A549 (cell line): ENCODE data around the gene MAN2C1. TPM values are rescaled to one million over a fixed set of nuclear protein-coding genes. Genes with fewer than 3 reads are reported as not detected.

Source experiments
- ATAC-seq, 2 experiments: fragments of 200-7000 bp in 1 of 2; fragments of >200 bp in 1 of 2; cut with Nextera tagmentation in 1 of 2; cut with Tn5 transposase in 1 of 2; 3 replicates each; pipeline versions ENCODE4 v1.8.0 to v1.9.1; 2018 to 2020; ENCODE audit warnings: mild to moderate bottlenecking in 1 of 2, moderate library complexity in 1 of 2
- CTCF ChIA-PET: fragments of 300-600 bp; sonication (Branson Sonifier 250); formaldehyde crosslinking; extraction: SDS; loops from one replicate; lab custom pipeline; 2021; ENCODE audit warnings: antibody characterized with exemption, inconsistent platforms; lab: Yijun Ruan, JAX
- POLR2A ChIA-PET: fragments of 350-600 bp; formaldehyde crosslinking; extraction: SDS; loops from one replicate; lab custom pipeline; 2021; ENCODE audit warnings: antibody characterized with exemption, inconsistent platforms; lab: Yijun Ruan, JAX
- DNase-seq, 2 experiments: peaks; one replicate each; pipeline versions ENCODE4 v3.0.0 to v3.0.0-alpha.2; 2011 to 2016; ENCODE audit warnings: low read depth in 1 of 2, low spot score in 1 of 2
- FAIRE-seq: peaks from 2 replicates; lab custom pipeline; 2011; peaks lifted over from hg19 to GRCh38; lab: Jason Lieb, UNC
- H3K27ac ChIP-seq, 2 experiments: fragments of >200 bp; sonication (Bioruptor Twin); formaldehyde crosslinking; 3 replicates each; pipeline ENCODE4 v1.5.1; 2016 to 2017
- H3K4me1 ChIP-seq: fragments of >200 bp; sonication (Bioruptor Twin); formaldehyde crosslinking; 3 replicates; pipeline ENCODE4 v1.6.1; 2016
- H3K4me2 ChIP-seq: fragments of >200 bp; sonication (Bioruptor Twin); formaldehyde crosslinking; 3 replicates; pipeline ENCODE4 v1.6.1; 2016
- H3K4me3 ChIP-seq: fragments of >200 bp; sonication (Bioruptor Twin); formaldehyde crosslinking; 3 replicates; pipeline ENCODE4 v1.5.1; 2016
- H3K9me3 ChIP-seq: fragments of >200 bp; sonication (Bioruptor Twin); formaldehyde crosslinking; 3 replicates; pipeline ENCODE4 v1.6.1; 2016
- CBX2 ChIP-seq: fragments of 200-600 bp; sonication (generic); IDR thresholded peaks from 2 replicates; pipeline ENCODE4 v1.6.1; 2016; ENCODE audit warnings: low read depth, mild to moderate bottlenecking, borderline replicate concordance
- CBX8 ChIP-seq: fragments of 200-600 bp; sonication (generic); IDR thresholded peaks from 2 replicates; pipeline ENCODE4 v1.6.1; 2016
- CHD2 ChIP-seq: fragments of 150-350 bp; IDR thresholded peaks from 2 replicates; pipeline ENCODE4 v1.6.1; 2014; ENCODE audit warnings: low read length; ENCODE audit not compliant: partially characterized antibody
- CHD4 ChIP-seq: fragments of 200-600 bp; sonication (generic); IDR thresholded peaks from 2 replicates; pipeline ENCODE4 v1.6.1; 2016; ENCODE audit warnings: antibody characterized with exemption, mild to moderate bottlenecking, borderline replicate concordance
- EHF ChIP-seq: fragments of 250-450 bp; sonication (Bioruptor Pico); IDR thresholded peaks from 2 replicates; pipeline ENCODE4 v1.5.0; 2020; ENCODE audit warnings: mild to moderate bottlenecking
- EHMT2 ChIP-seq: fragments of 200-600 bp; sonication (generic); IDR thresholded peaks from 2 replicates; pipeline ENCODE4 v1.6.1; 2016; ENCODE audit warnings: antibody characterized with exemption, low read depth, mild to moderate bottlenecking, moderate library complexity
- FOSB ChIP-seq: fragments of 250-450 bp; sonication (Bioruptor Pico); IDR thresholded peaks from 2 replicates; pipeline ENCODE4 v1.5.0; 2020; ENCODE audit warnings: mild to moderate bottlenecking, moderate library complexity
- FOSL2 ChIP-seq, 2 experiments: fragments of 450-650 bp in 1 of 2; fragments of >200 bp in 1 of 2; sonication (Bioruptor Twin) in 1 of 2; formaldehyde crosslinking; IDR thresholded peaks; 2 replicates each; pipeline versions ENCODE4 v1.5.0 to v1.6.1; 2016 to 2020; ENCODE audit warnings: mild to moderate bottlenecking in 1 of 2, moderate library complexity in 1 of 2
- FOXS1 ChIP-seq: fragments of 250-450 bp; sonication (Bioruptor Pico); IDR thresholded peaks from 2 replicates; pipeline ENCODE4 v1.5.0; 2020; ENCODE audit warnings: mild to moderate bottlenecking, moderate library complexity
- HDAC2 ChIP-seq: fragments of 200-600 bp; sonication (generic); IDR thresholded peaks from 2 replicates; pipeline ENCODE4 v1.6.1; 2016
- HES2 ChIP-seq: fragments of >200 bp; sonication (Bioruptor Twin); formaldehyde crosslinking; IDR thresholded peaks from 2 replicates; pipeline ENCODE4 v1.6.1; 2016
- HEYL ChIP-seq: fragments of 250-450 bp; sonication (Bioruptor Pico); IDR thresholded peaks from 2 replicates; pipeline ENCODE4 v1.8.0; 2021; ENCODE audit warnings: mild to moderate bottlenecking, moderate library complexity
- HOXB13 ChIP-seq: fragments of 250-450 bp; sonication (Bioruptor Pico); IDR thresholded peaks from 2 replicates; pipeline ENCODE4 v1.5.0; 2020; ENCODE audit warnings: low read depth, mild to moderate bottlenecking, moderate library complexity
- JUNB ChIP-seq: fragments of >200 bp; sonication (Bioruptor Twin); formaldehyde crosslinking; IDR thresholded peaks from 2 replicates; pipeline ENCODE4 v1.6.1; 2016
- KDM5A ChIP-seq: fragments of 200-600 bp; sonication (generic); IDR thresholded peaks from 2 replicates; pipeline ENCODE4 v1.6.1; 2016; ENCODE audit warnings: antibody characterized with exemption, mild to moderate bottlenecking
- MAFK ChIP-seq: fragments of 450-650 bp; IDR thresholded peaks from 2 replicates; pipeline ENCODE4 v1.6.1; 2014; ENCODE audit not compliant: partially characterized antibody
- MYC ChIP-seq: IDR thresholded peaks from 2 replicates; pipeline ENCODE4 v1.6.1; 2012; ENCODE audit warnings: mild to moderate bottlenecking, inconsistent platforms, low read length, improper control_type of control experiment, borderline replicate concordance
- NFE2L2 ChIP-seq: fragments of 150-350 bp; conservative IDR thresholded peaks from 2 replicates; pipeline ENCODE4 v1.6.1; 2014; ENCODE audit warnings: low read length
- POLR2A ChIP-seq: IDR thresholded peaks from 2 replicates; pipeline ENCODE4 v1.6.1; 2012; ENCODE audit warnings: mild to moderate bottlenecking, low read length
- POLR2AphosphoS2 ChIP-seq: conservative IDR thresholded peaks from 2 replicates; pipeline ENCODE4 v1.6.1; 2012; ENCODE audit warnings: low read length, improper control_type of control experiment, inconsistent platforms
- RARB ChIP-seq: fragments of 250-450 bp; sonication (Bioruptor Pico); IDR thresholded peaks from 2 replicates; pipeline ENCODE4 v1.8.0; 2021; ENCODE audit warnings: mild to moderate bottlenecking, moderate library complexity
- RNF2 ChIP-seq: fragments of 200-600 bp; sonication (generic); IDR thresholded peaks from 2 replicates; pipeline ENCODE4 v1.6.1; 2016; ENCODE audit warnings: low read depth, mild to moderate bottlenecking, antibody characterized with exemption, moderate library complexity, borderline replicate concordance
- ZNF302 ChIP-seq: fragments of 250-450 bp; sonication (Bioruptor Pico); IDR thresholded peaks from 2 replicates; pipeline ENCODE4 v1.9.0; 2021; ENCODE audit warnings: inconsistent platforms, mild to moderate bottlenecking, moderate library complexity
- WGBS: methylation state at CpG from one replicate; pipeline ENCODE4 v1.1.6; 2017; ENCODE audit errors: missing lambda C conversion rate; 5-methylcytosine and 5-hydroxymethylcytosine counted together
- polyA plus RNA-seq, 4 experiments: library from polyadenylated mRNA; depleted of rRNA in 3 of 4; stranded (reverse); fragments of >200 nt; fragmentation: RNase III in 1 of 4; extraction: RNeasy Plus Mini Kit Qiagen cat#74134 plus additional on column Dnase treatment in 1 of 4; gene quantifications; 2 replicates in 3 of 4; 3 replicates in 1 of 4; pipeline ENCODE4 v1.2.3, GENCODE V29; 2011 to 2017
- TF ChIP-seq, protein P1 (sequence below): fragments of 200-600 bp; sonication (generic); IDR thresholded peaks from 2 replicates; pipeline ENCODE4 v1.6.1; 2016; ENCODE audit warnings: antibody characterized with exemption, mild to moderate bottlenecking, moderate library complexity
- TF ChIP-seq, protein P2 (sequence below): fragments of >200 bp; sonication (Bioruptor Twin); formaldehyde crosslinking; IDR thresholded peaks from 3 replicates; pipeline ENCODE4 v1.5.1; 2016

Gene MAN2C1
- polyA plus RNA-seq, 2 of the 4 experiments (the other 2 are of a cell fraction) = 47.7 to 117 TPM

GRCh38 chr15:75366163-75366562, 2.2 kb downstream of the MAN2C1 start:
- CTCF ChIA-PET = interaction anchor here (0.6 to 4.4 kb wide), 11 partner anchors 11 to 274 kb away, joined by 3 to 72 read pairs (median 15); partner anchors contain the start of genes IMP3 and SIN3A
- FAIRE-seq (no peak), ATAC-seq (no peak), DNase-seq (no peak)
- no peak overlapping the region for H3K27ac ChIP-seq
- POLR2A ChIA-PET = interaction anchor here (4.2 kb wide), 1 partner anchor 87 kb away, joined by 148 read pairs; the partner anchor contains the start of gene SIN3A
- no peaks in the 10 kb centered on the region for H3K9me3 ChIP-seq
- WGBS = 84% methylated on average over 3 of the region's 3 CpGs
- TF ChIP-seq POLR2A = 0 out of 2 replicates have a peak, but pooled peaks have one; percentile 14
- TF ChIP-seq JUNB = no peak
- H3K4me1 ChIP-seq = peaks cover 21% of the 10 kb centered on the region
- no peak overlapping the region for H3K4me2 ChIP-seq
- H3K4me3 ChIP-seq = no peak overlapping the region

GRCh38 chr15:75364881-75365280, 3.5 kb downstream of the MAN2C1 start:
- CTCF ChIA-PET = interaction anchor here (1.2 to 2.4 kb wide), 2 partner anchors 261 to 319 kb away, joined by 4 to 5 read pairs; partner anchors contain the start of gene SNUPN
- no peak for TF ChIP-seq CHD2
- no peak for TF ChIP-seq KDM5A
- TF ChIP-seq FOSB (CRISPR knock-in tag) = no peak
- no peak for TF ChIP-seq HDAC2

DNA sequence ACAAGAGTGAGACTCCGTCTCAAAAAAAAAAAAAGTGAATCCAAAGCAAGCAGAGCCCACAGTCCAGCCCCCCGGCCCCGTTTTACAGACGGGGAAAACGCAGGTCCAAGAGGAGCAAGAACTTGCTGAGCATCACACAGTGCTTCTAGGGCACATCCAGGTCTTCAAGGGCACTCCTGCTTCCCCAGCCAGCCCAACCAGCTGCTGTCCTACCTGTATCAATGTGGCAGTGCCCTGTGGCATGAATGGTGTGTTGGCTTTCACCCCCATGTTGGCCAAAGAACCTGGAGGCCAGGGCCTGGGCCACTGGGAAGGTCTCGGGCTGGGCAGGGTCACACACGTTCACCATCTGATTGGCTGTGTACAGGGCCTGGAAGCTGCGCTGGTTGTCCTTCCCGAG, 4.6 kb downstream of the MAN2C1 start:
- POLR2A ChIA-PET = no interaction called here
- Histone ChIP-seq H3K4me1 (peaks cover 6% of the 10 kb centered on the region), H3K27ac (no peak overlapping the region), H3K4me2 (no peak overlapping the region)
- DNase-seq = no peak
- WGBS = 93% methylated on average over 9 of the region's 9 CpGs
- no peak for TF ChIP-seq EHMT2
- no peak for TF ChIP-seq RARB (CRISPR knock-in tag)
- no peak for TF ChIP-seq RNF2
- TF ChIP-seq FOXS1 = no peak
- TF ChIP-seq, protein P1, sequence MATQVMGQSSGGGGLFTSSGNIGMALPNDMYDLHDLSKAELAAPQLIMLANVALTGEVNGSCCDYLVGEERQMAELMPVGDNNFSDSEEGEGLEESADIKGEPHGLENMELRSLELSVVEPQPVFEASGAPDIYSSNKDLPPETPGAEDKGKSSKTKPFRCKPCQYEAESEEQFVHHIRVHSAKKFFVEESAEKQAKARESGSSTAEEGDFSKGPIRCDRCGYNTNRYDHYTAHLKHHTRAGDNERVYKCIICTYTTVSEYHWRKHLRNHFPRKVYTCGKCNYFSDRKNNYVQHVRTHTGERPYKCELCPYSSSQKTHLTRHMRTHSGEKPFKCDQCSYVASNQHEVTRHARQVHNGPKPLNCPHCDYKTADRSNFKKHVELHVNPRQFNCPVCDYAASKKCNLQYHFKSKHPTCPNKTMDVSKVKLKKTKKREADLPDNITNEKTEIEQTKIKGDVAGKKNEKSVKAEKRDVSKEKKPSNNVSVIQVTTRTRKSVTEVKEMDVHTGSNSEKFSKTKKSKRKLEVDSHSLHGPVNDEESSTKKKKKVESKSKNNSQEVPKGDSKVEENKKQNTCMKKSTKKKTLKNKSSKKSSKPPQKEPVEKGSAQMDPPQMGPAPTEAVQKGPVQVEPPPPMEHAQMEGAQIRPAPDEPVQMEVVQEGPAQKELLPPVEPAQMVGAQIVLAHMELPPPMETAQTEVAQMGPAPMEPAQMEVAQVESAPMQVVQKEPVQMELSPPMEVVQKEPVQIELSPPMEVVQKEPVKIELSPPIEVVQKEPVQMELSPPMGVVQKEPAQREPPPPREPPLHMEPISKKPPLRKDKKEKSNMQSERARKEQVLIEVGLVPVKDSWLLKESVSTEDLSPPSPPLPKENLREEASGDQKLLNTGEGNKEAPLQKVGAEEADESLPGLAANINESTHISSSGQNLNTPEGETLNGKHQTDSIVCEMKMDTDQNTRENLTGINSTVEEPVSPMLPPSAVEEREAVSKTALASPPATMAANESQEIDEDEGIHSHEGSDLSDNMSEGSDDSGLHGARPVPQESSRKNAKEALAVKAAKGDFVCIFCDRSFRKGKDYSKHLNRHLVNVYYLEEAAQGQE = no peak
- TF ChIP-seq CBX2 = no peak
- TF ChIP-seq EHF (CRISPR knock-in tag) = no peak
- no peak for TF ChIP-seq MAFK
- no peak for TF ChIP-seq FOSL2 (IDR thresholded peaks at IDR 0.05)
- no peak for TF ChIP-seq FOSL2 (CRISPR knock-in tag; IDR thresholded peaks at IDR 0.05)
- TF ChIP-seq, protein P2, sequence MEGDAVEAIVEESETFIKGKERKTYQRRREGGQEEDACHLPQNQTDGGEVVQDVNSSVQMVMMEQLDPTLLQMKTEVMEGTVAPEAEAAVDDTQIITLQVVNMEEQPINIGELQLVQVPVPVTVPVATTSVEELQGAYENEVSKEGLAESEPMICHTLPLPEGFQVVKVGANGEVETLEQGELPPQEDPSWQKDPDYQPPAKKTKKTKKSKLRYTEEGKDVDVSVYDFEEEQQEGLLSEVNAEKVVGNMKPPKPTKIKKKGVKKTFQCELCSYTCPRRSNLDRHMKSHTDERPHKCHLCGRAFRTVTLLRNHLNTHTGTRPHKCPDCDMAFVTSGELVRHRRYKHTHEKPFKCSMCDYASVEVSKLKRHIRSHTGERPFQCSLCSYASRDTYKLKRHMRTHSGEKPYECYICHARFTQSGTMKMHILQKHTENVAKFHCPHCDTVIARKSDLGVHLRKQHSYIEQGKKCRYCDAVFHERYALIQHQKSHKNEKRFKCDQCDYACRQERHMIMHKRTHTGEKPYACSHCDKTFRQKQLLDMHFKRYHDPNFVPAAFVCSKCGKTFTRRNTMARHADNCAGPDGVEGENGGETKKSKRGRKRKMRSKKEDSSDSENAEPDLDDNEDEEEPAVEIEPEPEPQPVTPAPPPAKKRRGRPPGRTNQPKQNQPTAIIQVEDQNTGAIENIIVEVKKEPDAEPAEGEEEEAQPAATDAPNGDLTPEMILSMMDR = no peak
- no peak for TF ChIP-seq HOXB13
- no peak for TF ChIP-seq MYC
- no peak for TF ChIP-seq ZNF302 (CRISPR knock-in tag)
- no peak for TF ChIP-seq HES2
- no peak for TF ChIP-seq HEYL (CRISPR knock-in tag)
- no peak for TF ChIP-seq POLR2A
- TF ChIP-seq NFE2L2 = no peak
- TF ChIP-seq POLR2AphosphoS2 = no peak
- TF ChIP-seq CHD4 = no peak
- no peak for TF ChIP-seq CBX8
- TF ChIP-seq, all 56 proteins: peak for 0
- ATAC-seq (no peak), FAIRE-seq (no peak)
- H3K9me3 ChIP-seq = no peaks in the 10 kb centered on the region
- H3K4me3 ChIP-seq = no peak overlapping the region
- CTCF ChIA-PET = interaction anchor here (1.2 to 2.4 kb wide), 4 partner anchors 11 to 320 kb away, joined by 3 to 6 read pairs (median 4); partner anchors contain the start of genes NEIL1 and SNUPN

More at GRCh38 chr15:75364881-75365280, 3.5 kb downstream of the MAN2C1 start:
- Histone ChIP-seq H3K27ac (no peak overlapping the region), H3K4me1 (peaks cover 15% of the 10 kb centered on the region), H3K9me3 (no peaks in the 10 kb centered on the region), H3K4me3 (no peak overlapping the region), H3K4me2 (no peak overlapping the region)
- 90% methylated on average over 6 of the region's 6 CpGs for WGBS
- FAIRE-seq (no peak), DNase-seq (no peak), ATAC-seq (no peak)
- POLR2A ChIA-PET = no interaction called here
